Kidney epithelial cell (primary cell): ENCODE data around the gene S100A9. TPM values are rescaled to one million over a fixed set of nuclear protein-coding genes. Genes with fewer than 3 reads are reported as not detected.
"Not testable (repeated sequence)": the region's sequence is repeated elsewhere in the genome, so short reads cannot be mapped to it uniquely, and the experiment has no call there.

Source experiments
- DNase-seq: peaks from one replicate; pipeline ENCODE4 v3.0.0-alpha.2; 2010; ENCODE audit warnings: low read depth
- H3K27me3 ChIP-seq: 2 replicates; pipeline ENCODE4 v1.6.0; 2011; ENCODE audit warnings: low read length; ENCODE audit not compliant: control insufficient read depth, insufficient read depth
- H3K36me3 ChIP-seq: 2 replicates; pipeline ENCODE4 v1.5.1; 2011; ENCODE audit warnings: low read length; ENCODE audit not compliant: control insufficient read depth, insufficient read depth
- H3K4me3 ChIP-seq: 2 replicates; pipeline ENCODE4 v1.5.1; 2011; ENCODE audit warnings: low read depth, mild to moderate bottlenecking, control low read depth, low read length
- CTCF ChIP-seq: IDR thresholded peaks from 2 replicates; pipeline ENCODE4 v1.5.1; 2011; ENCODE audit warnings: mild to moderate bottlenecking, moderate library complexity, low read length, control low read depth, inconsistent platforms; ENCODE audit not compliant: insufficient read depth, poor library complexity, severe bottlenecking
- total RNA-seq: library from RNA; depleted of rRNA; stranded (reverse); fragments of >200 nt; gene quantifications from 2 replicates; pipeline ENCODE4 v1.2.3, GENCODE V29; 2015

The S100A9 gene
- total RNA-seq, 1 donor from 2014 or later: 35.3 TPM

GRCh38 chr1:153344718-153345025, 13.0 kb upstream of the S100A9 start:
- peaks cover 6% of the 10 kb centered on the region for H3K27me3 ChIP-seq
- no peak overlapping the region for H3K4me3 ChIP-seq
- TF ChIP-seq CTCF: no peak

DNA sequence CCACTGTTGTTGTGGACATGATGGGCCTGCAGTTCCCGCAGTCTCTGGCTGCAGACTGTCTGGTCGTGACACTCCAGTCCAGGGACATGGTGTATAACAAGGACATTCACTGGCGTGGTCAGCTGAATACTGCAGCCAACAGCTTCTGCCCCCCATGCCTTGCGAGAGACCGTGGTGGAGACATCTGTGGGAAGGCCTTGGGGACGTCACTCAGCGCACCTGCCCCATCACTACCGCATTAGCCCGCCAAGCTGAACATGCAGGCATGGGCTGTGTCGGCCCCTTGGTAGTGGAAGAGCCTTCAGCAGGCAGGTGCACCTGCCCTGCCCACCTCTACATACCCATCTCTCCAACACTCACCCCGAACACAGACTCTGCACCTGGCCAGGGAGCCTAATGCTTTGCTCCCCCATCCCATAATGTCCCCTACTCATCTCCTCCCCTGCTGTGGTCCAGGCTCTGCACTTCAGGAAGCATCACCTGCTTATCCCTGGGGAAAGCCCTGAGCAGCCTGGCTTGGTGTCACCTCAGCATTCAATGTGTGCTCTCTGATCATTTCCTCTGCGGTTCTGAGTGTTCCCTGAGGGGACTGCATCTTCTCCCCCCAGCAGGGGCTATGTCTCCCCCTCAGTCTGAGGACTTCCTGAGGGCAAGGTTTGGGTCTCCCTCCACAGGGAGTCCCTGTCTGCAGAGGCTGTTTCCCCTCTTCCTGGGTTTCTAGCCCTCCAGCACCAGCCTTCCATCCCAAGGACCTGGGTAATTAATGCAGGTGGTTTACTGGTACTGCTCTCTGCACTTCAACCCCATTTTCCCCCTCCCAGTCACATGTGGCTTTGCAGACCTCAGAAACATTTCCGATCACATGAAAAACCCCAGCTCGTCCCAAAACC, 12.2 kb upstream of the S100A9 start:
- no peak for TF ChIP-seq CTCF
- H3K4me3 ChIP-seq: no peak overlapping the region
- no peak for DNase-seq
- peaks cover 11% of the 10 kb centered on the region for H3K27me3 ChIP-seq
- H3K36me3 ChIP-seq: no peaks in the 10 kb centered on the region

More at GRCh38 chr1:153344718-153345025, 13.0 kb upstream of the S100A9 start:
- DNase-seq: no peak
- H3K36me3 ChIP-seq: no peaks in the 10 kb centered on the region

DNA sequence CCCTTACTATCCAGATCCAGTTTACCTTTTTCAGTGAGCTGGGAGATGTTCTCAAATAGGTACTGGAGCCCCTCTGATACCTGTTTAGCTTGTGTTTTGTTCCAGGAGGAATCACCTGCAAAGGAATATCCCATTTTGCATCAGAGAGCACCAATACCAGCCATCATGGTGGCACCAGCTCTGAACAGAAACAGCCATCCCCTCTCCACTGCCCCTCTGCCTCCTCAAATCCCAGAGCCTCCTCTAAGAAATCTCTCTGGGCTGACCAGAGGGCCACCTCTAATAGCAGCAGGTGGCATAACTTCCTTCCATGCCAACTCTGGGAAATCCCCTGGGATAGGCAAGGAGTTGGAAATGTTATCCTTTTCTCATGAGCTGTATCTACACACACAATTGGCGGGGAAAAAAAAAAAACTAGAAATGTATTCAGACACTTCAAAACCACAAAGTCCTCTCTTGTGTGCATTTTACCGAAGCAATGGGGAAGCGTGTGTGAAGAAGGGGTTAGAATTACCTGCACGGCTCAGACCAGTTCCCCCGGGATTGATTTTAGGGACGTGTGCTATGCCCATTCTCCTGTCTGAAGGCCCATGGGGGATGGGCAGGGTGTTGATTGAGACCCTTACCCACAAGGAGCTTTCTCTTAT, 11.5 kb upstream of the S100A9 start:
- no peak for DNase-seq
- H3K27me3 ChIP-seq: peaks cover 11% of the 10 kb centered on the region
- H3K36me3 ChIP-seq: no peaks in the 10 kb centered on the region
- no peak overlapping the region for H3K4me3 ChIP-seq
- TF ChIP-seq CTCF: no peak

DNA sequence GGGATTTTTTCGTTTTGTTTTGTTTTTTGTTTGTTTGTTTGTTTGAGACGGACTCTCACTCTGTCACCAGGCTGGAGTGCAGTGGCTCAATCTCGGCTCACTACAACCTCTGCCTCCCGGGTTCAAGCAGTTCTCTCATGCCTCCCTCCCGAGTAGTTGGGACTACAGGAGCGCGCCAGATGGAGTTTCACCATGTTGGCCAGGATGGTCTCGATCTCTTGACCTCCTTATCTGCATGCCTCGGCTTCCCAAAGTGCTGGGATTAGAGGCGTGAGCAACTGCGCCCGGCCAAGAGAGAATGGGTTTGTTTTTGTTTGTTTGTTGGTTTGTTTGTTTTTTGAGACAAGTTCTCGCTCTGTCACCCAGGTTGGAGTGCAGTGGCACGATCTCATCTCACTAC, 10.6 kb upstream of the S100A9 start:
- not testable (repeated sequence) for H3K36me3 ChIP-seq, DNase-seq, H3K4me3 ChIP-seq
- peaks cover 11% of the 10 kb centered on the region for H3K27me3 ChIP-seq

GRCh38 chr1:153347856-153348255, 9.8 kb upstream of the S100A9 start:
- TF ChIP-seq CTCF: no peak
- H3K27me3 ChIP-seq: peaks cover 11% of the 10 kb centered on the region
- DNase-seq: no peak
- H3K36me3 ChIP-seq: no peaks in the 10 kb centered on the region
- no peak overlapping the region for H3K4me3 ChIP-seq

- no peak for DNase-seq
- H3K36me3 ChIP-seq: no peaks in the 10 kb centered on the region
- TF ChIP-seq CTCF: no peak
- peaks cover 11% of the 10 kb centered on the region for H3K27me3 ChIP-seq
- H3K4me3 ChIP-seq: no peak within 1 kb of the TSS
Measured at GRCh38 chr1:153348511-153349362, 8.9 kb upstream of the S100A9 start, which contains the start of gene PGLYRP4. TSS of gene PGLYRP4 (minus strand) at chr1:153348841. CDS start at chr1:153347932, 909 bp downstream.
